T-helper 9 cell (primary cell): ENCODE results near the gene PPIB.
"Not testable (repeated sequence)": the region's sequence is repeated elsewhere in the genome, so short reads cannot be mapped to it uniquely, and the experiment has no call there.

Source experiments
- DNase-seq: peaks from one replicate; pipeline ENCODE4 v3.0.0-alpha.2; 2020

The PPIB gene

DNA sequence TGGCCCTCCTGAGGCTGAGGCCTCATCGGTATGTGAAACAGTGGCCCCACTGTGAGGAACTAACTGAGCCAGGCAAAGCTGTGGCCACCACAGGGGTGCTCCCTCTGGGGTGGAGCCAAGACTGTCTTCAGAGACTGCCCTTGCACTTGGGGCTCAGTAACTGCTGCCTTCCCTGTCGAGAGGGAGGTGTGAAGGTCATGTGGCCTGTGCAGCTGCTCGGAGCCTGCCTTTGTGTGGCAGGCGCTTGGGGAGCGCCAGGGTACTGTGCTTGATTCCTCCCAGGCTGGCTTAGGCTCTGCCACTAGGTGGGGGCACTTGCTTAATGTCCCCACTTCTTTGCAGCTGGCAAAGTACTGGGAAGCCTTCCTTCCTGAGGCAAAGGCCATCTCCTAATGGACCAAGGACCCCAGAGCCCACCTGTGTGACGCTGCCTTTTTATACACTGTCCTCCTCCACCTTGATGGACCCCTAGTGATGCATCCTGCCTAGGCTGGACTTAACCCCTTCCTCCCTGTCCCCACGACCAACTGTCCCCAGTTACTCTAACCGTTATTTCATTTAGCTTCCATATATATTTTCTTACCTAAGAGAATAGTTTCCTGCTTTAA lies 25.5 kb downstream of the PPIB start:
- no peak for DNase-seq

DNA sequence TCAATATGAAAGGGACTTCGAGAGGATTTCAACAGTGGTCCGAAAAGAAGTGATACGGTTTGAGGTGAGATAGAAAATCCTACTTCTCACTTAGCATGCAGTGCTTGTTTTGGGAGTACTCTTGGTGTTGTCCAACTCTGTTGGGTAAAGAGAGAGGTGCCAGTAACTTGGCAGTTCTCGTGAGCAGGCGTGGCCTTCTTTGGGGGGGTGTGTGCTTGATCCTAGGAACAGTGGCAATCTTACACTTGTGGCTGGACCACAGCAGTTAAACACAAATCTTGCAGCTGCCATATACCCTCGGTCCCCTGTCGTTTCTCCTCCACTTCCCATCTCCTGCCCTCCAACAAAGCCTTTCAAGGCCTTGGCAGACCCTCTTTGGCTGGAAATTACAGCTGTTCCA lies 26.5 kb downstream of the PPIB start:
- no peak for DNase-seq

DNA sequence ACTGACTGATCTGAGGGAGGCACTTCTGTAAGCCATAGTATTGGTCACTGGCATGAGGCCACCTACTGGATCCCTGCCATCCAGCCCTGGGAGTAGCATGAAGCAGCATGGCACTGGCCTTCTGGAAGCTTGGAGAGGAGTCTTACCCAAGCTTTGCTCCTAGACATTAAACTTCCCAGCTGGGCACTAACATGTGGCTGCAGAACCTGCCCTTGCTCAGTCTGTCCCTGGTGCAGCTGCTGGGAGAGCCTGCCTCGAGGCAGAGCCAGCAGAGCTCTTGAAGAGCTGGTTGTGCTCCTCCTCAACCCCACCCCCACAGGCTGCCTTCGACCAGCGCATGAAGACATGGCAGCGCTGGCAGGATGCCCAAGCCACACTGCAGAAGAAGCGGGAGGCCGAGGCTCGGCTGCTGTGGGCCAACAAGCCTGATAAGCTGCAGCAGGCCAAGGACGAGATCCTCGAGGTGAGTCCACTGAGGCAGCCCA lies 28.4 kb downstream of the PPIB start:
- no peak for DNase-seq

DNA sequence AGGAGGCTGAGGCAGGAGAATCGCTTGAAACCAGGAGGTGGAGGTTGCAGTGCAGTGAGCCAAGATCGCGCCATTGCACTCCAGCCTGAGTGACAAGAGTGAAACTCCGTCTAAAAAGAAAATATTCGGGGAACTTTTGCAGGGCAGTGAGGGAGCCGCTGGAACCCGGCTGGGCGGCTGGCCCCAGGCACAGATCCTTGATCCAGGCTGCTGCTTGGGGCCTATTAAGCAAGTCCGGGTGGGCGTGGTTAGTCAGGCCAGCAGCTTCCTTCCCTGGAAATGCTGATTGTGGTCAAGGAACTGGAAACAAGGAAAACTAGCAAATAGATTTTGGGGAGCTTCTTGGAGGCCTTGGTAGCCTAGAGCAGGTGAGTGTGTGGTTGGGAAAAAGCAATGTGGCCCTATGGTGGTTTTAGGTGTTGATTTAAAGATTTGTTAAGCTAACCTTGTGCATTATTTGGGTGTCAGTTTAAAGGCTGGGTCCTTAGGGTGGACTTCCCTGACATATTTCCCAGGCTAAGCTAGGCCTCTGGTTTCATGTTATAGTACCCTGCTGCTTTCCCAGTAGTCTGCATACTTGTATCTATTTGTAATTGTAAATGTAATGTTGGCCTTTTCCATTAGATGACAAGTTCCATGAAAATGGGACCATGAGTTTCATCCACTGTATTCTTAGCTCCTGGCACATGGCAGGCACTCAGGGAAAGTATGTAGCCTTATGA lies 29.0 kb downstream of the PPIB start:
- DNase-seq: no peak

DNA sequence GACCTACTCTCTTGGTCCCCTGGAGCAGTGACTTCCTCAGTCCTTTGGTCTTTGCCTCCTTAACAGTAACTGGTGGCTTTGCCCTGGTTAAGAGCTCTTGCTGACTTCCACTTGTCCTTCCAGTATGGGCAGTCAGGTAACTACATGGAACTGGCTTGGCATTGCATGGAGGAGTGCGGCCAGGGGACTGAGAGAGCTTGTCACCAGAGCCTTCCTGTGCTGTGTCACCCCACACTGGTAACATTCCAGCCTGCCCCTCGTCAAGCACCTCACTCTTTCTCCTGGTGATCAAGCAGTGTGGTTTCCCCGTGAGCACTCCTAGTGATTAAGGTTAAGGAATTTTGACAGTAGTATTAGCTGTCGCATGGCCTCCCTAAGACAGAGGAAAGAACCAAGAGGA lies 30.6 kb downstream of the PPIB start:
- DNase-seq: no peak

DNA sequence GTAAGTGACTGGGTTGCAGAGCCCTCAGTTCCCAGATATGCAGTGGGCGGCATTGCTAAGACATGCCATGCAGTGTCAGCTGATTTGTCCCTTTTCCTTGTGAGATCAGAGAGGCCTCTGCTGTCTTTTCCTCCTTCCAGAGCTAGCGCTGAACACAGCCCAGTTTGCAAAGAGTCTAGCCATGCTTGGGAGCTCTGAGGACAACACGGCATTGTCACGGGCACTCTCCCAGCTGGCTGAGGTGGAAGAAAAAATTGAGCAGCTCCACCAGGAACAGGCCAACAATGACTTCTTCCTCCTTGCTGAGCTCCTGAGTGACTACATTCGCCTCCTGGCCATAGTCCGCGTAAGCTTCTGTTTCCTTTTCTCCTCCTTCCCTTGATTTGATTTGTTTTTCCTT lies 31.3 kb downstream of the PPIB start:
- no peak for DNase-seq

DNA sequence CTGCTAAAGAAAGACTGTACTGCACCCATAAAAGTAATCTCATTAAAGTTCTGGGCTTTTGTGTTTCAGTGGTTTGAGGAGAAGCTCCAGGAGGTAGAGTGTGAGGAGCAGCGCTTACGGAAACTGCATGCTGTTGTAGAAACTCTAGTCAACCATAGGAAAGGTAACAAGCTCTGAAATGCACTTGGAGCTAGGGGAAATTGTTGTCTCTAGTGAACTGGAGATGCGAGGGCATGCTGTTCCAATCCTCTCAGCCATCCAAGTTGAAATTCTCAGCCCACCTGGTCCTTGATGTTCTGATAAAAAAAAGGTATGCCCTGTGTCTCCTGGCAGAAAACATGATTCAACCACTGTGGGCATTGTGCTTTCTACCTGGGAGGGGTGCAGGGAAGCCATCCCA lies 32.7 kb downstream of the PPIB start:
- no peak for DNase-seq

DNA sequence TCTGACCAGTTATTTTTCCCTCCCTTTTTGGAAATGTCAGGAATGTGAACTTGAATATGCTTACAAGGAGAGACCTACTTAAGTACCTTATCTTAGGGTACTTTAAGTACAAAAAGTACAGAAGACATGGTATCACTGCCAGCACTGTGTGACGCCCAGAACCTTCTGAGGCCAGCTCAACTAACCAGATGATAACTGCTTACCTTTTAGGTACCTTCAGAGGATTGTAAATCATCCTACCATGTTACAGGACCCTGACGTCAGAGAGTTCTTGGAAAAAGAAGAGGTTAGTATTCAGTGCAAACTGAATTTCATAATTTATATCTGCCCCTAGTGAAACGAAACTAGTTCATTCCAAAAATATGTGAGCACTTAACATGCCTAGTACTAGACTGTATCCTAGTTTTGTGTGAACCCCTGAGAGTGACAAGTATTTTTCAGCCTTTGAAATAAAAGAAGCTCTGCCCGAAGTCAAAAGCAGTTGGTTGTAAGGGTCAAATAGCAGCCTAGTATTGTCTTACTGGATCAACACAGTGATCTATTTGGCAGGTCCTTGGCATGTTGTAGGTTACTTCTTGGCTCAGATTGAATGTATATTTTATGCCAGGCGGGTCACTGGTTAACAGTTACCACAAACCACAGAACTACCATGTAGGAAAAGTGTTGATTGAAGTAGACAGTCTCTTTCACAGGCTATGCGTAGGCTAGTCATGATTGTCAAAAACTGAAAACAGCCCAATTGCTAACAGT lies 35.1 kb downstream of the PPIB start:
- no peak for DNase-seq

DNA sequence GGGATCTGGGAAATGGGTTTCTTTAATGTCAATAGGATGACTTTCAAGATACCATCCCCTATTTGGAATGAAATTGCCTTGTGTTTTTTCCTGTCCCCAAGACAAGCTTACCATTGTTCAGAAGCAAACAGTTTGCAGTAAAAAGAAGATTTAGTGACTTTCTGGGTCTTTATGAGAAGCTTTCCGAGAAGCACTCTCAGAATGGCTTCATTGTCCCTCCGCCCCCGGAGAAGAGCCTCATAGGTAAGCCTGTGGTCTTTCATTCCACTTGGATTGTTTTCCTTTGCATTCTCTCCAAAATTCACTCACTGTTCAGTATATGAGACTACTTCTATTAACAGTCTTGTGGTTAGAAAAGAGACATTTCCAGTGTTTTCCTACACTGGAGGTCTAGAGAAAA lies 36.8 kb downstream of the PPIB start:
- DNase-seq: no peak

DNA sequence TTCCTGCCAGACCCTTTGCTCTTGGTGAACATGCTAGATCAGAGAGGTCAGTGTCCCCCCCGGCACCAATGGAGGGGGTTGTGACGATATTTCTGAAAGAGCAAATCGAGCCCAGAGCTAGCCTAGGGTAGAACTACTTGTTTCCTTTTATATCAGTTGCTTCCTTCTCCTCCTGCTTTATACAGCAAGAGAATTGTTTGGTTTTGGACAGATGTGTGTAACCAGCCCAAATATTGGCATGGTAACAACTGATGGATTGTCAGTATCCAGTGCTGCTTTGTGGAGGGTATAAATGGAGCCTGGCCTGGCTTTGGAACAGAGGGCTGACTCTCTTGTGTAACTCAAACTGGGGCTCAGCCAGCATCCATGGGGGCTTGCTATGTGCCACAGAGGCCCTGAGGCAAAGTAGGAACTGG lies 39.9 kb downstream of the PPIB start:
- no peak for DNase-seq

DNA sequence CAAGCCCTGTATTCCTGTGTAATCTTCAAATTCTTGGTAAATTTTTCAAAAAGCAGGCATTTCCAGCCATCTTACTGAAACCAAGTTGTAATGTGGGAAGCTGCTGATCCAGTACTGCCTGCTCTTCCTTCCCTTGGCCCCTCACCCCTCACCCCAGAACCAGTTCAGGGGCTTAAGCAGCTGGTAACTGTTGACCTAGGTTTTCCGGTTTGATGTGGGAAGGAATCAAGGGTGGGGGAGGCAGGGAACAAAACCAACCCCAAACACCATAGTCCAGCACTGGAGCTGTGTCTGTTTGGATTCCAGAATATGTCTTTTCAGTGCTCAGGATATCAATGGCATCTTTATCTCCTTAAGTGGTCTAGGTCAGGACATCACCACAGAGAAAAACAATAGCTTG lies 40.4 kb downstream of the PPIB start:
- DNase-seq: no peak

DNA sequence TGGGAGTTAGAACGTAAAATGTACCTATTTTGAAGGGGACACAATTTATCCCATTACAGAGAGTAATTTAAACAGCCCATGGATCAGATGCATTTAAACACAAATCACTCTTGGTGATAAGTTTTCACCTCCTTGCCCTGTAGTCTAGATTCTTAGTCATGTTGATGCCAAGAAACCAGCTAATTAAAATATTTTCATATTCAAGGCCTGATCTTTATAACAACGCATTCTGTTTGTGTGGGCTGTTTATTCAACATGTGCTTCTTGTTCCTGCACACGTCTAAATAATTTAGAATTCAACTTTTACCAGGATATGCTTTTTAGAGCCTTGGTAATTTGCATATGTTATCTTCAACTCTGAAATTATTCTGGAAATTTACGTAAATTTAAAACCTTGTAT lies 41.2 kb downstream of the PPIB start:
- DNase-seq: no peak

DNA sequence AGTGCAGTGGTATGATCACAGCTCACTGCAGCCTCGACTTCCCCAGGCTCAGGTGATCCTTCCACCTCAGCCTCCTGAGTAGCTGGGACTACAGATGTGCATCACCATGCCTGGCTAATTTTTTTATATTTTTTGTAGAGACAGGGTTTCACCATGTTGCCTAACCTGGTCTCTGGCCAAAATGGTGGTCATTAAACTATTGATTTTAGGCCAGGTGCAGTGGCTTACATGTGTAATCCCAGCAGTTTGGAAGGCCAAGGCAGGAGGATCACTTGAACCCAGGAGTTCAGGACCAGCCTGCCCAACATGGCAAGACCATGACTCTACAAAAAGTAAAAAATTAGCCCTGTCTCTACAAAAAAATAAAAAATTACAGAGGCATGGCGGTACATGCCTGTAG lies 42.5 kb downstream of the PPIB start:
- not testable (repeated sequence) for DNase-seq

DNA sequence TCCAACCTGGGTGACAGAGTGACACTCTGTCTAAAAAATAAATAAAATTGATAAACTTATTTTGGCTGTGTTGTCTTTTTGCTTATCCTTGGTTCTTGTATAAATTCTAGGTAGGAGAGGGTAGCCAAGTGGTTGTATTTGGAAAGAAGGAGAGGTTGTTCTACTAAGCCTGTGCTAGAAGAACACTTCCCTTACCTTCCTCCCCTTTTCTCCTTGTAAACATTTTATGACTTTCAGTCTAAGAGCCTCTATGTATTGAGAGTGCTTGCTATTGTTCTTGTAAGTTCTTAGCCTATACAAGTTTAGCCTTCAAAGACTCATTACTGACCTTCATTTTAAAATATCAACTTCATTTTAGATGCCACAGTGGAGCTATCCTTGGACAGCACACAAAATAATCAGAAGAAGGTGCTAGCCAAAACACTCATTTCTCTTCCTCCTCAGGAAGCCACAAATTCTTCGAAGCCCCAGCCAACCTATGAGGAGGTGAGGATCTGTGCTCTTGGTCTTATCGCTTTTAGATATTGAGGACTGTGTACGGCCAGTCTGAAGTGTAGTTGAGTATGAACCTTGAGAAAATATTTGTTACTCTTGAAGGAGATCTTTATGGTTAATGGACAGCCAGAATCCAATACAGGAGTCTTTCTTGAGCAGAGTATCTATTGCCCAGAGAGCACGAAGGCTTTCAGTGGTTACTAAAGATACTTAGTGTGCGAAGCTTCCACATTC lies 44.9 kb downstream of the PPIB start:
- DNase-seq: no peak

DNA sequence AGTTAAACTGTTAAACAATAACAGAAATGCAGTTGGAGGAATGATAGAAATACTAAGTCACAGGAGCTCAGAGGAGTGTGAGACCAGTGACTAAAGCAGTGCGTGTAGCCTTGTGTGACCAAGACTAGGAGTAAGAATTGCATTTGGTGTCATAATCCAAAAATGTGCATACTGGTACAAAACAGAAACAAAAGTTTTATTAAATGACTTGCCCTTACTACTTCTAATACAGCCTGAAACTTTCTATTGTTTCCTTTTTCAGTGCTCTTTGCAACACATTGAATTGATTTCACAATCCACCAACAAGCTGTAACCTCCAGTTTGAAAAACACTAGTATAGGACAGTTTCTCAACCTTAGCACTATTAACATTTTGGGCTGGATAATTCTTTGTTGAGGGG lies 49.9 kb downstream of the PPIB start:
- DNase-seq: no peak

DNA sequence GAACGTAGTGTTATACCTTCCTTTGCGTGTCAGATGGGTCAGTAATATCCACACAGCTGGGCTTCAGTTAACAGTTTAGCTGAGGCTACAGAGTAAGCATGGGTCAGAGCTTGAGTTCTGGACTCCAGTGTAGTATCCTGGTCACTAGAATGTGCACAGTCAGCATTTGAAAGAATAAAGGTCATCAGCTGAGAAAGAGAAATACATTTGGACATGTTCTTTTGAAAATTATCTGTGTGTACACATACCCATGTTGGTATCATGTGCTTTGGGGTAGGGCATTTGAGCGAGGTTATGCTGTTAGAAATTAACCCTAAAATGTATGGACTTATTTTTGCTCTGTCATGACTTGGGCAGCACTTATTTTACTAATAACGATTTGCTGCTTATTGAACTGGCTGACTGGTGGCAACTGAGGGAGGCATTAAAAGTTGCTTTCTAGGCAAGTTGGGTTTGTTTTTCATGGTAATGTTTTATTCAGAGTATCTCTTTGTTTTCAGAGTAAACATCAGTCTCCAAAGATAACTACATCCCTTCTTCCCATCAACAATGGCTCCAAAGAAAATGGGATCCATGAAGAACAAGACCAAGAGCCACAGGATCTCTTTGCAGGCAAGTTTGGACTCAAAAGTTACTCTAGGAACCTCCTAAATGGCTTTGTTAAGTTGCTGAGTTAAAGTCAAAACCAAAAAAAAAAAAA lies 50.6 kb downstream of the PPIB start:
- DNase-seq: no peak

DNA sequence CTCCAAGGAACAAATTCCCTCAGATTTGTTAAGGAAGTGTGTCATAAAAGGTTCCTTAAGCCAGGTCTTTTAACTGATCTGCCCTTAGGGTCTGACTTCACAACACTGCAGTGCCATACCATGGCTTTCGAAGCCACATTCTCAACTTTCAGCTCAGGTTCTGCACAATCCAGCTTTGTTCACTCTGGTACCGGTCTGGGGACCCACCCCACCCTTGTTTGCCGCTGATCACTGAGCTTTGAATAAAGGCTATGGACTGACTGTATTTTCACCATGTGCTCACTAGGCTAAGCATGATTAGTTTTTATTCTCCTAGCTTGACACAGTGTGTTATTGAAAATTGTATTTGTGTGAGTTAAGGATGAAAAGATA lies 51.2 kb downstream of the PPIB start:
- no peak for DNase-seq

DNA sequence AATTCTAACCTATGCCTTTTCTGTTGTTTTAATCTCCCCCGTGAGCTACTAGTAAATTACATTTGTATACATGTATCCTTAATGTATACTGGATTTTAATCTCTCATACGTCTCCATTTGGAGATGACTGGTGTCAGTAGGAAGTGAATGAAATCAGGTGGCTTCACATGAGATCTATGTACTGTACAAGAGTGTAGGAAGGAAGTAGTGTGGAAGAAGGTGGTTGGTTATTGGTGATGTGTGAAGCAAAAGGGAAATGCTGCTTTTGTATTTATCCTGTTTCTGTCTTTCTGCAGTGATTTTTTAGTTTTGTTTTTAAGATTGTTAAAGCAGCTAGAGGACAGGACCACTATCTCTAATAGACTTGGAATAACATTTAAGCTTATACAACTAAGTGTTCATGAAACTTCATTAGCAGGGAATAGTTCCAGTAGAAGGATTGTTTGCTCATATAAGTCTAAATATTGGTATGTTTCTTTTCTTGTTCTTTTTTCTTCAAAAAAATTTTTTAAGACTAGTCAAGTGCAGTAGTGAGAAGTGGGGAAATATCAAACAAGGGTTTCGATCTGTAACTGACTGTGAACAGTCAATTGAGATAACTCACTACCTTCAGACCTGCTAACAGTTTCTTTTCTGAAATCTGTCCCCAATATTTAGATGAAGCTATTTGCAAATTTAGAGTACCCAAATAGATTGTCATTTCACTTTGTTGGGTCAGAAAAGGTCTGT lies 51.7 kb downstream of the PPIB start:
- no peak for DNase-seq

DNA sequence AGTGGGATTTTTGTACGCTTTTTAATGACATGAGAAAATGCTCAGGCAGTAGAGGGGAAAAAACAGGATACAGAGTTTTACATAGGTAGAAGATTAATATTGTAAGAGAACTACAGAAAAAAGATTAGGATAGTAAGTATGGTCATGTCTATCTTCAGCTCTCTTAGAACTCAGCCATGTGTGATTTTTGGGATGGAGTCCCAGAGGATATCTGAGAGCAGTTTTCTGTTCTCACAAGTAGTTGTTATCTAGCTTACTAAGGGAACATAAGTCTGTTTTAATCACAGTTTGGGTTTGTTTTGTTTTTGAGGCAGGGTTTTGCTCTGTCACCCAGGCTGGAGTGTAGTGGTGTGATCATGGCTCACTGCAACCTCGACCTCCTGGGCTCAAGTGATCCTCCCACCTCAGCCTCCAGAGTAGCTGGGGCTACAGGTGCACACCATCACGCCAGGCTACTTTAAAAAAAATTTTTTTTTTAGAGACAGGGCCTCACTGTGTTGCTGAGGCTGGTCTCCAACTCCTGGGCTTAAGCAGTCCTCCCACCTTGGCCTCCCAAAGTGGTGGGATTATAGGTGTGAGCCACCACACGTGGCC lies 52.6 kb downstream of the PPIB start:
- DNase-seq: not testable (repeated sequence)

DNA sequence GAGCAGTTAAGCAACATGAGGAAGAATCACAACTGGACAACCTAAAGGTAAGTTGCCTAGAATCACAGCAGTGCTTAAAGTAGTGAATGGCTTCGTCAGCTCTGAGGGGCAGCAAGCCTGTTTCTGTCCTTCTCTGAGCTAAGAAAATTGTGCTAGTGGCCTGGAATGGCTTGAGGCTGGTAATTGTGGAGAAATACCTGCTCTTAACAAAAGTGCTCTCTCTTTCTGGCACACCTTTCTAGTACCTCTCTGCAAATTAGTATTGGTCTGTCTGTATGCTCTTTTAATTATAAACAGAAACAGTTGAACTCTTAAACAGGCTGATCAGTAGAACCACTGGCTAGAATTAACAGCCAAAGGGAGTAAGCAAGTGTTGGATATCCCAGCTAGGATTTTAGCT lies 55.5 kb downstream of the PPIB start:
- no peak for DNase-seq
